Mucosa of descending colon (tissue), 3 donors: ENCODE data around the gene SPIRE1. TPM values are rescaled to one million over a fixed set of nuclear protein-coding genes. Genes with fewer than 3 reads are reported as not detected.

Source experiments
- ATAC-seq: fragments of 200-7000 bp; cut with Tn5 transposase; one replicate; pipeline ENCODE4 v1.9.1; 2020; ENCODE audit warnings: mild to moderate bottlenecking, moderate library complexity
- DNase-seq, 3 donors: peaks; one replicate each; pipeline ENCODE4 v3.0.0-alpha.2; 2020
- H3K36me3 ChIP-seq: fragments of 200-600 bp; one replicate; pipeline ENCODE4 v1.8.0; 2021; ENCODE audit warnings: low read depth, mild to moderate bottlenecking
- H3K4me1 ChIP-seq: fragments of 200-600 bp; one replicate; pipeline ENCODE4 v1.8.0; 2021; ENCODE audit warnings: low read depth, mild to moderate bottlenecking
- H3K4me3 ChIP-seq: fragments of 200-600 bp; one replicate; pipeline ENCODE4 v1.8.0; 2021; ENCODE audit warnings: mild to moderate bottlenecking
- H3K9me3 ChIP-seq: fragments of 200-600 bp; one replicate; pipeline ENCODE4 v1.8.0; 2021; ENCODE audit warnings: mild to moderate bottlenecking
- CTCF ChIP-seq: fragments of 200-600 bp; IDR thresholded peaks from one replicate; pipeline ENCODE4 v1.8.0; 2022; ENCODE audit warnings: antibody characterized with exemption, mild to moderate bottlenecking
- intact Hi-C, 2 donors: fragments of 100-400 bp; cut with DNase I in 1 of 2; cut with micrococcal nuclease in 1 of 2; formaldehyde crosslinking; loops; one replicate each; pipeline versions ENCODE4 v1.11.0 to v1.11.1; 2022; cut with DNase I, micrococcal nuclease
- total RNA-seq, 3 donors: library from RNA; stranded (reverse); fragmentation: NEBNext Ultra II Directional in 2 of 3; extraction: Animal tissue kit (Norgen Biotek cat#: 25700) in 2 of 3; gene quantifications; one replicate each; pipeline versions ENCODE4 v1.2.1 to v1.2.4, GENCODE V29; 2021 to 2023
- donor health status: DM: no; HTN: no; CAD: no; lungs with moderate emphysema.
- donor health status: DM: no; HTN: no; CAD: no.
- donor health status: DM: no; HTN: yes; CAD: no.

Gene SPIRE1
- total RNA-seq, 3 donors from 2014 or later, result 4.7 to 32.8 (median 5.1) TPM

DNA sequence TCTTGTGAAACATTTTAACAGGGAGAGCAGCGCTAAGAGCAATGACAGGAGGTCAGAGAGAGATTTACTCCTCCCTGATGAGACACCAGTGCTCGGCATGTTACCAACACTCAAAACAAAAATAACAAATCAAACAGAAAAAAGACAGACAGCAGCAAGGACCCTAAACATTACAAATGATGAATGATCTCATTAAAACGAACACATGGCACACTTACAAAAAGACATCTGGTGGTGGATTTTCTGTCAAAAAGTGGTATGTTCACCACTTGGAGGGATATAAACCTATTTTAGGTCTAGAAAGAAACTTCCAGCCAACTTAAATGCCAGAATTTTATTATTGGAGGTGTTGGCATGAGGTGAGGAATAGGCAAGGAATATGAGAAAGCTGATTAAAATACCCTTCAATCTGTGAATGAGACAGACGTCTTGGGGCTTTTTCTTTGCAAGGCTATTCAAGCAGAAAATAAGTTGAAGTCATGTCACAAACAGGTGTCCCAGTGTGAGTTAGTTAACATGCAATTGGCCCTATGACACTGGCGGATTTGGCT lies 137.4 kb downstream of the SPIRE1 start:
- TF ChIP-seq CTCF, result no peak
- no peak overlapping the region for H3K4me3 ChIP-seq
- H3K36me3 ChIP-seq, result no peaks in the 10 kb centered on the region
- no peak for DNase-seq
- intact Hi-C loops, result no loop called here
- ATAC-seq, result no peak
- H3K9me3 ChIP-seq, result no peaks in the 10 kb centered on the region
- H3K4me1 ChIP-seq, result no peaks in the 10 kb centered on the region

- intact Hi-C loops, result no loop called here
Measured at GRCh38 chr18:12518832-12519531, 138.9 kb downstream of the SPIRE1 start.

GRCh38 chr18:12518326-12518725 lies 139.6 kb downstream of the SPIRE1 start:
- intact Hi-C loops, result no loop called here
- no peaks in the 10 kb centered on the region for H3K9me3 ChIP-seq
- no peak overlapping the region for H3K4me3 ChIP-seq
- no peaks in the 10 kb centered on the region for H3K36me3 ChIP-seq
- no peak for TF ChIP-seq CTCF
- no peaks in the 10 kb centered on the region for H3K4me1 ChIP-seq
- ATAC-seq, result no peak
- no peak for DNase-seq

More at GRCh38 chr18:12518832-12519531, 138.9 kb downstream of the SPIRE1 start:
- Histone ChIP-seq H3K9me3 (no peaks in the 10 kb centered on the region), H3K4me3 (no peak overlapping the region), H3K4me1 (no peaks in the 10 kb centered on the region), H3K36me3 (no peaks in the 10 kb centered on the region)
- no peak for ATAC-seq
- no peak for TF ChIP-seq CTCF
- DNase-seq, result no peak

DNA sequence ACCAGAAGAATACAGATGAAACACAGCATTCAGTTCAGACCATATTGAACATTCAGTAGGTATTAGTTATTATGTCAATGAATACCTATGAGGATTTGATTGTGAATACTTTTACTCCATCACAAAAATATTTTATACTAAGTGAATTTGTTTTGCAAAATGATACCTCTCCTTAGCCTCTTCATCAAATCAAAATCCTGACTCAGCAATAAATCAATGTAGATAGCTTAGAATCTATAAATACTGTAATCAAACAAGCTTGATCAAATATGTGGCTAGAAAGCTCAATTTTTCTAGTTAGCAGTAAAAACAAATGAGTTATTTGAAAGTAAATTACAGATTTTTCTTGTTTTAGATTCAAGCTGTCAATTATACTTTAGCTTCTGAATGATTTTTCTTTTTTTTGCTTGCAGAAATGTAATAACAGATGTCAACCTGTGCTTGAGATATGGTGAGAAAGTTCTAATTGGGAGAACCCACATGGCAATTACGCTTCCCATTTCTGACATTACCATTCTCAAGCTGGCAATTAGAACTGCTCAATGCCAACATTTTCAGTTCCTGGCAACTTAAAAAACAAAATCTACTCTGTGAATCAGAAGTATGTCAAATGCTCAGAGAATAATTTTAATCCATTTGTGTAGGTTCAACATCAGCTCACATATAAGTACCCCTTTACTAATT lies 140.6 kb downstream of the SPIRE1 start:
- Histone ChIP-seq H3K4me3 (no peak overlapping the region), H3K4me1 (no peaks in the 10 kb centered on the region), H3K9me3 (no peaks in the 10 kb centered on the region), H3K36me3 (no peaks in the 10 kb centered on the region)
- no peak for ATAC-seq
- no peak for TF ChIP-seq CTCF
- DNase-seq, result no peak
- intact Hi-C loops, result no loop called here

- TF ChIP-seq CTCF, result no peak
- H3K4me3 ChIP-seq, result no peak overlapping the region
- no peak for DNase-seq
- no peaks in the 10 kb centered on the region for H3K9me3 ChIP-seq
- H3K36me3 ChIP-seq, result no peaks in the 10 kb centered on the region
- no peaks in the 10 kb centered on the region for H3K4me1 ChIP-seq
- ATAC-seq, result no peak
- intact Hi-C loops, result no loop called here
Measured at GRCh38 chr18:12516049-12516630, 141.8 kb downstream of the SPIRE1 start.
